ENCODE results near the gene FBXO24.

FBXO24 gene

DNA sequence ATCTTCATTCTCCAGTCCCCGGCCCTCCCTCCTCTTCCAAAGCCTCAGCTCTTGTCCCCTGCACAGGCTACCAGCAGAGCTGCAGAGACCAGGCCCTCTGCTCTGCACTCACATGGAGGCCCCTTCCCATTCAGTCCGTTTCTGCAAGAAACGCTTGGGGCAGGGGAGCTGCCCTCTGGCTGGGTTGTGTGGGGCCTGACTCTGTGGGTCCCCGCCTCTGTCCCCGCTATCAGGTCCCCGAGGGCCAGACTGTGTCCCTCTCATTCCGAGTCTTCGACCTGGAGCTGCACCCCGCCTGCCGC is 17.5 kb downstream of the FBXO24 start:
- FAIRE-seq (no peak), DNase-seq (ENCODE audit: insufficient read length, low spot score) (no peak)

DNA sequence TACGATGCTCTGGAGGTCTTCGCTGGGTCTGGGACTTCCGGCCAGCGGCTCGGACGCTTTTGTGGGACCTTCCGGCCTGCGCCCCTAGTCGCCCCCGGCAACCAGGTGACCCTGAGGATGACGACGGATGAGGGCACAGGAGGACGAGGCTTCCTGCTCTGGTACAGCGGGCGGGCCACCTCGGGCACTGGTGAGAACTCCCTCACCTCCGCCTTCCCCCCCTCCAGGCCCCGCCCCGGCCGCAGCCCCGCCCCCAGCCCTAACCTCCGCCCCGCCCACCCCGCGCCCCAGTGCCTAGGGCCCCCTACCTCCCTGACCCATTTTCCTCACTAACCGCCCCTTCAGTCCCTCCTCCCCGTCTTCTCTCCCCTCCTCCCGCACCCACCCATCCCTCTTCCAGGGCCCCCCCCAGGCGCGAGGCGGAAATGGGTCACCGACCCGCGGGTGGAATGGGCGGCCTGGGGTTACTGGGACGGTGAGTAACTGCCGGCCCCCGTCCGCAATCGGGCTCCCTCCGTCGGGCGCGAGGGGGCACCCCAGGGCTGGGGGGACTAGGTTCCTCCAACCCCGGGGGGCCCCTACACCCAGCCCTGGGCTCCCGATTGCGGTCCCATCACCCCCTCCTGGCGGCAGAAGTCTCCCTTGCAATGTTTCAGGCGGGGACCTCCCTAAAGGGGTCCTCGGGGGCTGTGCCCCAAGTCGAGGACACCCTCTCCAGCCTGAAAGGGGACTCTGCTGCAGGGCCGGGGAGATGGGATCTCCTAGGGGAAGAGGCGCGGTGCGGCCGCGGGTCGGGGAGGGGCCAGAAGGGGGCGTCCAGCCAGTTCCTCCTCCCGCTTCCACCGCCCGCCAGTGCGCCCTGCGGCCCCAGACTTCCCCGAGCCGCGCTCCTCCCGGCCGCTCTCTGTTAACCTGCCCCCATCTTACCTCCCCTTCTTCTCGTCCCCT is 18.2 kb downstream of the FBXO24 start:
- DNase-seq (ENCODE audit: insufficient read length, low spot score) (peak; percentile 84), FAIRE-seq (no peak)
- TF ChIP-seq POLR2A (IDR thresholded peaks at IDR 0.05; ENCODE audit: low read depth, low read length) = peak; percentile 58

More for the DNA sequence above, 17.5 kb downstream of the FBXO24 start:
- no peak for TF ChIP-seq POLR2A (IDR thresholded peaks at IDR 0.05; ENCODE audit: low read depth, low read length)

DNA sequence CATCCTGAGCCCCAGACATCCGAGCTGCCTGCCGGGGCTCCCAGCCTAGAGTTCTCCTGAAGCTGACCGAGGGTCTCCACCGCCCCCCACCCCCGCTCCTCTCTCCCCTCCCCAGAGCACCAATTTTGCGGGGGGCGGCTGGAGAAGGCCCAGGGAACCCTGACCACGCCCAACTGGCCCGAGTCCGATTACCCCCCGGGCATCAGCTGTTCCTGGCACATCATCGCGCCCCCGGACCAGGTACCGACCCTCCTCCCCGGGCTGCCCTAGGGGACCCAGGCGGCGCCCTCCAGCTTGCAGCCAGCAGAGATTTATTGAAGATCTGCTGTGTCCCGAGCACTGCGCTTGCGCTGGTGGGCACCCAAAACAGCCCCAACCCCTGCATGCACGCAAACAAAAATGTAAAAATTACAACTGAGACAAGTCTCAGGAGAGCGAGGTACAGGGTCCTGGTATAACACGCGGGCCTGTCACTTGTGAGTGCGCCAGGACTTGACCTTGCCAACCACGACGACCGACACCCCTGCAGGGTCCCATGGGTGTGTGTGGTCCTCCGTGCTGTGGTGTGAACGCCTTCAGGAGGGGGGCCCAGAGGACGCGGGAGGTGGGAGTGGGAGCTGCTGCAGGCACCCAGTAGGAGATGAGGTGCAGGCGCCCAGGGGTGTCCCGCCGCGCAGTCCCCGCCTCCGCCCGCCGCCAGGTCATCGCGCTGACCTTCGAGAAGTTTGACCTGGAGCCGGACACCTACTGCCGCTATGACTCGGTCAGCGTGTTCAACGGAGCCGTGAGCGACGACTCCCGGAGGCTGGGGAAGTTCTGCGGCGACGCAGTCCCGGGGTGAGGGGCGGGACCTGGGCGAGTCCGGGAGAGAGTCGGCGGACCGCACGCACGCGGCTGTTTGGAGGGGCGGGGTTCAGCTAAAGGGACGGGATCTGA is 19.1 kb downstream of the FBXO24 start:
- no peak for TF ChIP-seq POLR2A (IDR thresholded peaks at IDR 0.05; ENCODE audit: low read depth, low read length)
- DNase-seq (ENCODE audit: insufficient read length, low spot score) = no peak
- FAIRE-seq = no peak

GRCh38 chr7:100606313-100606712 is 20.2 kb downstream of the FBXO24 start:
- TF ChIP-seq POLR2A (IDR thresholded peaks at IDR 0.05; ENCODE audit: low read depth, low read length) = no peak
- DNase-seq (ENCODE audit: insufficient read length, low spot score) = no peak
- FAIRE-seq = no peak

- TF ChIP-seq POLR2A (IDR thresholded peaks at IDR 0.05; ENCODE audit: low read depth, low read length) = no peak
- peak; percentile 71 for DNase-seq (ENCODE audit: insufficient read length, low spot score)
- FAIRE-seq = no peak
These were observed 21.0 kb downstream of the FBXO24 start for GRCh38 chr7:100607111-100607510.

- TF ChIP-seq POLR2A (IDR thresholded peaks at IDR 0.05; ENCODE audit: low read depth, low read length) = no peak
- DNase-seq (ENCODE audit: insufficient read length, low spot score) = no peak
- no peak for FAIRE-seq
These were observed 23.8 kb downstream of the FBXO24 start for GRCh38 chr7:100609958-100610357.

DNA sequence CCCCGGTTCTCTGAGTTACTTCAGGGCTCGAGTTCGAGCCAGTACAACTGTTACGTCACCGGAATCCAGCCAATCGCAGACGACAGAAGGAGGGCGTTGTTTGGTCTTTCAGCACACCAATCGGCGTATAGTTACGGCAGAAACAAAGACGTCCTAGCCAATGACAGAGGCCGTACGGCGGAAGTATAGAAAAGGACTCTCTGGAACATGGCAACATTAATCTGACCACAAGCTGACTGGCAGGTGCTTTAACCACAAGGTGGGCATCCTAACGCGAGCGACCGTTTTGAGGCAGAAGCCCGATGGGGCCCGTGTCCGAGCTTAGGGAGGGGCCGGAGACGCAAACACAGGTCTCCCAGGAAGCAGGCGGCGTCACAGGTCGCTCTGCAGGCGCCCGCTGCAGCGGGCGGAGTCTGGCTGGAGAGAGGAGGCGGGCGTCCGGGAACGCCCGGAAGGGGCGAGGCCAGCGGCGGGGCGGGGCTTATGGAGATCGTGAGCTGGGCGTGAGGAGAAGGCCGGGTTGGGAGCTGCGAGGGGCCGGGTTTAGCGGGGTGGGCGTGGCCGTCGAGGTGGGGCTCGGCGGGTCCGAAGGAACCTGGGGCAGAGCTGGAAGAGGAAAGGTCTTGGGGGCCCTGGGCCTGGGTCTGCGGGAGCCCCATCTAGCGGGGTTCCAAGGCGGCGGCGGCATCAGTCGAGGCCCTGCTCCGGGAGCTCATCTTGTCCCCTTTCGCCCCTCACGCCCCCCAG is 26.0 kb downstream of the FBXO24 start, which contains the start of gene MOSPD3:
Gene MOSPD3, plus strand, starts transcription at position 558 of the 747 bp plus-strand sequence. CDS start 252 bp downstream, outside the sequence.
- DNase-seq (ENCODE audit: insufficient read length, low spot score) (peak; percentile 97), FAIRE-seq (peak; percentile 84)
- TF ChIP-seq POLR2A (IDR thresholded peaks at IDR 0.05; ENCODE audit: low read depth, low read length) = peak; percentile 3; the same call in 1 of the 2 replicates

DNA sequence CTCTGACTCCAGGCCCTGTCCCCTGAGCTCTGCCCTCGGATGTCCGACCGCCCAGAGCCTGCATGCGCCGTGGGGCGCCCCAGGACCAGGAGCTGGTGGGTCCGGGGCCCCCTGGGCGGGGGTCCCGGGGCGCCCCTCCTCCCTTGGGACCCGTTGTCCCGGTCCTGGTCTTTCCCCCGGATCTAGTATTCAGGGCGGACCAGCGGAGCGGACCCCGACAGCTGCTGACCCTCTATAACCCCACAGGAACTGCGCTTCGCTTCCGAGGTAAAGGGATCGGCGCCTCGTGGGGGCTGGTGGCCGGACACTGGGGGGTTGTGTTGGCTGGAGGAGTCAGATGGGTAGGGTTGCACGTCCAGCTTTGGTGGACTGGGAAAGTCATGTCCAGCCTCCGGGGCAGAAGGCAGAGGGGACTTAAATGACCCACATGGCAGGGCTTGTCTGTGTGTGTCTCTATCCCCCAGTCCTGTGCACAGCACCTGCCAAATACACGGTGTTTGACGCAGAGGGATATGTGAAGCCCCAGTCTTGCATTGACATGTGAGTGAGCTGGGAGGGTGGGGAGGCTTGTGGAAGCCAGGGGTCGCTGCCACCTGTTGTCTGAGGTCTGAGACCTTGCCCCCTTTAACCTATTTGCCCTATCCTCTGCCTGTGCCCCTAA is 26.7 kb downstream of the FBXO24 start:
- DNase-seq (ENCODE audit: insufficient read length, low spot score) (no peak), FAIRE-seq (no peak)

GRCh38 chr7:100613412-100614175 is 27.5 kb downstream of the FBXO24 start:
- FAIRE-seq (no peak), DNase-seq (ENCODE audit: insufficient read length, low spot score) (no peak)
- TF ChIP-seq POLR2A (IDR thresholded peaks at IDR 0.05; ENCODE audit: low read depth, low read length) = no peak

More for the DNA sequence above, 26.7 kb downstream of the FBXO24 start:
- TF ChIP-seq POLR2A (IDR thresholded peaks at IDR 0.05; ENCODE audit: low read depth, low read length) = no peak

GRCh38 chr7:100614308-100614861 is 28.3 kb downstream of the FBXO24 start:
- no peak for TF ChIP-seq POLR2A (IDR thresholded peaks at IDR 0.05; ENCODE audit: low read depth, low read length)
- FAIRE-seq (no peak), DNase-seq (ENCODE audit: insufficient read length, low spot score) (no peak)

DNA sequence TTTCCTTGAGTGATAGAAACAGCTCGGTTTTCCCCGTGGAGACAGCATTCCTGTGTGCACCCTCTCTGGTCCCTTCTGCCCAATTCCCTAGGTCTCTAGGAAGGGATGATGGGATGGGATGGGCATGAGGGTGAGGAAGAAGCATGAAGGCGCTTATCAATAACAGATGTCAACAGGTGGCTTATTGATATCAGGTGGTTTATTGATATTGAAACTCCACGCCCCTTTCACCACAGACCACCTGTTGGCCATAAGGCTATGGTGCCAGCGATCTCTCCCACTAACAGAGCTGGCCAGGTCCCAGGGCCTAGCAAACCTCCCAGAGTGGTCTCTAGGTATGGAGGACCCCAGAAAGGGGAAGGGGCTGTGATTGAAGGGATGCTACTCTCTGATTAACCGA is 34.1 kb downstream of the FBXO24 start:
- FAIRE-seq = no peak
- no peak for TF ChIP-seq POLR2A (IDR thresholded peaks at IDR 0.05; ENCODE audit: low read depth, low read length)
- DNase-seq (ENCODE audit: insufficient read length, low spot score) = no peak

DNA sequence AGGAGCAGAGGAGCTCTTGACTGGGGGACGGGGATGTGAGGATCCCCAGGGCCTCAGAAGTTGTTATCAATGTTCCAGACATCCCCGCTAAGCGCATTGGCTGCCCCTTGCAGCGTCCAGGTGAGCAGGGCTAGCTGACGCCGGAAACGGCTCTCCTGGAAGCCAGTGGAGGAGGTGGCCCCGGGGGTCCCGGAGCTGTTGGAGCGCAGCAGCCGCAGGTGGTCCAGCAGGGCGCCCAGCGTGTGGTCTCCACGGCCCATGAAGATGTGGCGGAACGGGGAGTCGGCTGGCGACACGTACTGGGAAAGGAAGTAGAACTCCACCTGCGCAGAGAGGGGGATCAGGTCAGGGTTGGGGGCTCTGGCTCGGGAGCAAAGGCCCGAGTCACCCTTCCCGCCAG is 34.7 kb downstream of the FBXO24 start:
- FAIRE-seq (no peak), DNase-seq (ENCODE audit: insufficient read length, low spot score) (no peak)
- no peak for TF ChIP-seq POLR2A (IDR thresholded peaks at IDR 0.05; ENCODE audit: low read depth, low read length)
